GM12872 (cell line): ENCODE results near the gene FIGN.

Experiments used
- CTCF ChIP-seq: IDR thresholded peaks from 3 replicates; pipeline ENCODE4 v1.5.1; 2011; ENCODE audit warnings: low read depth, mild to moderate bottlenecking, low read length, moderate library complexity; ENCODE audit not compliant: insufficient read depth

The FIGN gene

GRCh38 chr2:163730556-163730955 is 5.3 kb downstream of the FIGN start:
- TF ChIP-seq CTCF, result no peak

GRCh38 chr2:163729636-163730273 is 6.1 kb downstream of the FIGN start:
- no peak for TF ChIP-seq CTCF

- TF ChIP-seq CTCF, result no peak
Observed at GRCh38 chr2:163723881-163724280, 11.9 kb downstream of the FIGN start.

GRCh38 chr2:163723348-163723747 is 12.5 kb downstream of the FIGN start:
- TF ChIP-seq CTCF, result no peak

GRCh38 chr2:163719331-163719730 is 16.5 kb downstream of the FIGN start:
- TF ChIP-seq CTCF, result no peak

GRCh38 chr2:163717993-163718680 is 17.7 kb downstream of the FIGN start:
- no peak for TF ChIP-seq CTCF

GRCh38 chr2:163717515-163717914 is 18.3 kb downstream of the FIGN start:
- TF ChIP-seq CTCF, result no peak
